NCI-H187 (cell line): Measurements from ENCODE around the gene PMEL.
A peak's percentile ranks its signal among the peaks of the same experiment; 100 is the strongest.
"Not testable (repeated sequence)": the region's sequence is repeated elsewhere in the genome, so short reads cannot be mapped to it uniquely, and the experiment has no call there.

Source experiments
- DNase-seq, 2 experiments: peaks; one replicate each; lab custom pipeline; 2025; lab: John Stamatoyannopoulos, UW

The PMEL gene

DNA sequence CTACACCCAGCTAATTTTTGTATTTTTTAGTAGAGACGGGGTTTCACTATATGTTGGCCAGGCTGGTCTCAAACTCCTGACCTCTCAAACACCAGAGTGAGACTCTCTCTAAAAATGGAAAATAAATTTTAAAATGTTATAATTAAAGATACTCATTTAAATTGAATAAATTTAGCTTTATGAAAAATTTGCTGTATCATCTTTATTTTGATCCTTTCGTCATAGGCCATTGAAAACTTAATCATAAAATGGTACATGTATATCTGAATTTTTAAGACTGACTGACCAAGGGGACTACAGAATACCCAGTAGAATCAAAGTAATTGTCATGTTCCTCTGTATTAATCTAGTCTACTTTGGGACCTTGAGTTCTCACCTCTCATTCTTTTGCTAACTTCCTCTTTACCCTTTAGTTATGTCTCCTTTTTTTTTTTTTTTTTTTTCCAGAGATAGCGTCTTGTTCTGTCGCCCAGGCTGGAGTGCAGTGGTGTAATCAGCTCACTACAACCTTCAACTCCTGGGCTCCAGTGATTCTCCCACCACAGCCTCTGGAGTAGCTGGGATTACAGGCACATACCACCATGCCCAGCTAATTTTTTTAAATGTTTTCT is 17.5 kb upstream of the PMEL start:
- no peak for DNase-seq

DNA sequence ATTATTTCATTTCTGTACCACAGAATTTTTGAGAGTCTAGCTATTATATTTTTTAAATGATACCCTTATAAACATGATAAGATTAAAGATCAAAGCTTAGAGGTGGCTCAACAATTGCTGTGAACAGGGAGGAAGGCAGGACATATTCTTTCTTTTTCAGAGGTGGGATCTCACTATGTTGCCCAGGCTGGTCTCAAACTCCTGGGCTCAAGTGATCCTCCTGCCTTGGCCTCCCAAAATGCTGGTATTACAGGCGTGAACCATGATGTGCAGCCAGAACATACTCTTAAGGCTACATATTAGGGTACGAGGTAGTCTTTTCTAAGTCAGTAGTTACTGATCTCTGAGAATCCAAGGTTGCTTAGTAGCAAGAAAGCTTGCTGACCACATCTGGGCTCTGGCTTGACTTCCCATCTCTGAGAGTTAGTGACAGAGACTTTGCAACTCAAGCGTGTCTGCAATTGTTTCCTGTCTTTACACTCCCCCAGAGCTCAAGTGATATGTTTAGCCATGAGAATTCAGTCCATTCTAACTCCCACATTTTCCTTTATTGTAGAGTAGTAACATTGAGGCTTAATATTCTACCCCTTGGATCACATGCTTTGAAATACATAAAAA is 16.6 kb upstream of the PMEL start:
- no peak for DNase-seq

DNA sequence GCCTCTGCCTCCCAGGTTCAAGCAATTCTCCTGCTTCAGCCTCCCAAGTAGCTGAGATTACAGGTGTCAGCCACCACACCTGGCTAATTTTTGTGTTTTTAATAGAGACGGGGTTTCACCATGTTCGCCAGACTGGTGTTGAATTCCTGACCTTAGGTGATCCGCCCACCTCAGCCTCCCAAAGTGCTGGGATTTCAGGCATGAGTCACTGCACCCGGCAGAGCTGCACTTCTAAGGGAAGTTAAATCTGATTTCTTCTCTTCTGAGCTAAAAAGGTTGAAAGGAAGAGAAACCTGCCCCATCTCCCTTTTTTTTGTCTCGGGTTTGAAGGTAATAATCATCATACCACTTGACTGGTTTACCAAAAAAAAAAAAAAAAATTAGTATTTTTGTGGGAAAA is 16.0 kb upstream of the PMEL start:
- DNase-seq: not testable (repeated sequence)

DNA sequence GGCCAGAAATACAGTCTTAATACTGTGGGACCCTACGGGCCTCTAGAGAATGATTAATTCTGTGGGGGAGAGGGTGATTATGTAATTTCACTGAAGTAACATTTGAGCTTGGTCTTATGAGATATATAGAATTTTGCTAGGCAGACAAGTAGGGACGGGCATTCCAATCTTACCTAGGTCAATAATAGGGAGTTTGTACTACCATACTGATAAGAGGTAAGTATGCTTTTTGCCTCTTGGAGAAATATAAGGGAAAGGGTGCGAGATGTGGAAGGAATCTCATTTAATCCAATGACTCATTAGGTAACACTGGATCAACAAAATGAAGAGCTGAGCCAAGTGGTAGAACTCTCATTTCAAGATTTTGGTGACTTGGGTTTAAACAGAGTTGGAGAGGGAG is 13.2 kb upstream of the PMEL start:
- no peak for DNase-seq

DNA sequence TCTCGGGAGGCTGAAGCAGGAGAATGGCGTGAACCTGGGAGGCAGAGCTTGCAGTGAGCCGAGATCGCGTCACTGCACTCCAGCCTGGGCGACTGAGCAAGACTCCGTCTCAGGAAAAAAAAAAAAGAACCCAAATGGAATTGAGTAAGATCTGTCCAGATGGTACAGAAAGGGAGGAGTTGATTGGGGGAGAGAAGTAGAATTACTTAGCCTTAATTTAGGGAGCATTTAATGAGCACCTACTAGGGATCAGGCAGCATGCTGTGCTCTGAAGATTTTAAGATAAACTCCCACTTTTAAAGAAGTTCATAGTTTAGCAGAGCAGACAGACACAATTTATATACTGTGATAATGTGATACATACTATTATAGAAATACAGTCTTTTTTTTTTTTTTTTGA is 12.6 kb upstream of the PMEL start:
- no peak for DNase-seq

DNA sequence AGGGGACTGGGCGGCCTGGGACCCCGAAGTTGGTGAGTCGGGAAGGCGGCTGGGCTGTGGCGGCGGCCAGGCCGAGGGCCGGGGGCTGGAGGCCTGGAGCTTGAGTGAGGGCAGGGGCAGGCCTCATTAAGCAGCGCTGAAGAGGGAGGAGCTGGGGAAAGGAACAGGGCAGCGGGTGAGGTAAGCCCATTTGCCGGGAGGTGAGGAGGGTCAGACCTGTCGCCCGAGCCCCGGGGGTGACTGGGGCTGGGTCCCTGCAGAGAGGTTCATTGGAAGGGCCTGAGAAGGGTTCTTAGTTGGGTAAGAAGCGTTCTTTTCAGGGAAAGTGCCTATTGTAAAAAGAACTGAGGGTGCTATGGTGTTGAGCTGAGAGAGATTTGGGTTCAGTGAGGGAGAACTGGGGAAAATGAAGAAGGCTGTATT is 8.5 kb upstream of the PMEL start:
- DNase-seq: no peak

DNA sequence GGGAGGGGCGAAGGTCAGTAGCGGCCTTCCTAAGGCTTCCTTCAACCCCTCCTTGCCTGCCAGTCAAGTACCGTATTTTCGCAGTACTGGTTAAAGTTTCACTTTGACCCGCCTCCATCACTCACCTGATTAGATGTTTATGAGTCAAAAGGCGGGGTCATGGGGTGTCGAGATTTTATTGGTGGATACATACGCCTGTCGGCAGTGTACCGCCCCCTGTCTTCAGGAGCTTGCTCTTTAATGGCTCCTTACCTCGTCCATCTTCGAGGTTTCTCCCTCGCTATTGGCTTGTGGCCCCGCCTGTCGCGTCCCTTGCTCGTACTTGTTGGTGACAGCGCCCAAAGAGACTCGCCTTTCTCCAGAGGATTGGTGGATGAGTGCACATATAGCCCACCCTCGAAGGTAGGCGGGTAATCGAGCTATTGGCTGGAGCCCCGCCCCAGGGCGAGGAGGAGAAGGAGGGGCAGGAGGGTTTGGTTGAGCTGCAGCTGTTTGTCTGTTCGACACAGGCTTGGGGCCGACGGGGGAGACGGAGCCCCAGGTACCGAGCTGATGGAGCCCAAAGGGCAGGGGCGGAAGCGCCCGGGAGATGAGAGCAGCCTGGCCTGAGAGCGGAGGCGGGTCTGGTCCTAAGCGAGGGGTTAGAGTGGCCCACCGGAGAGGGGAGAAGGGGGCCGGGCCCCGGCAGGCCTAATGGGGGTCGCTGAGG is 7.9 kb upstream of the PMEL start, which contains the start of gene RAB5B:
Gene RAB5B, plus strand, starts transcription at position 480 of the 709 bp plus-strand sequence. CDS start 12,883 bp downstream, outside the sequence.
- DNase-seq: peak; percentile 99 to 100

DNA sequence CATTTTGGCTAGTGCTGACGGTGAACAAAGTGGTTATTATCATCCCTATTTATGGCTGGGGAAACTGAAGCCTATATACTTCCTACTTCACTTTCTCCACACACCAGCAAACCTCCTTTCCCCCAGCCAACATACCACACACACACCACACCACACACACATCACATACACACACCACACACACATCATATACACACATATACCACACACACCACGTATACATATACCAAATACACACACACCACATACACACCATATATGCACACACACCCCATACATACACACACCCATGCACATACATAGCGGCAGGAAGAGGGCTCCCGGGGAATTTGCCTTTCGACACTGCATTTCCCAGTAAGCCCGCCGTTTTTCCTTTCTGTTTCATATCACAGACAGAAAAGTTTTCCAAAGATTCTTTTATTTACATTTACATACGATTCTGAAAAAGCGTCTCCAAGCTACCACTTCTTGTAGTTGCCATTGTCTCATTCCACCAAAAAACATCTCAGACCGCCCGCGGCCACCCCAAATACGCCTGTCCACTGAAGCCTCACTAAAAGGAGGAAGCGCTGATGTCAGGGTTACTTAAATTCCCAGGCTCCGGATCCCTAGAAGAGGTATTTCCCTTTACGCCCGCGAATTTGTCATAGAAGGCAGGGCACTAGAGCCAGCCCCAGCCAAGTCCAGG is 7.2 kb upstream of the PMEL start:
- DNase-seq: no peak

DNA sequence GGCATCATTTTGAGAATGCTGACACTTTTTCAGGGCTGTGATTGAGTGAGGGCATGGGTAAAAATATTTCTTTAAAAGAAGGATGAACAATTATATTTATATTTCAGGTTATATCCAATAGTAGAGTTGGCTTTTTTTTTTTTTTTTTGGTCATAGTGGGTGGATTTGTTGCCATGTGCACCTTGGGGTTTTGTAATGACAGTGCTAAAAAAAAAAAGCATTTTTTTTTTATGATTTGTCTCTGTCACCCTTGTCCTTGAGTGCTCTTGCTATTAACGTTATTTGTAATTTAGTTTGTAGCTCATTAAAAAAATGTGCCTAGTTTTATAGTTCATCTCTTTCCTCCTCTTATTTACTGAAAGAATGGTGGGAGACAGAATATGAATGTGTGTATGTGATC is 6.6 kb upstream of the PMEL start:
- no peak for DNase-seq

DNA sequence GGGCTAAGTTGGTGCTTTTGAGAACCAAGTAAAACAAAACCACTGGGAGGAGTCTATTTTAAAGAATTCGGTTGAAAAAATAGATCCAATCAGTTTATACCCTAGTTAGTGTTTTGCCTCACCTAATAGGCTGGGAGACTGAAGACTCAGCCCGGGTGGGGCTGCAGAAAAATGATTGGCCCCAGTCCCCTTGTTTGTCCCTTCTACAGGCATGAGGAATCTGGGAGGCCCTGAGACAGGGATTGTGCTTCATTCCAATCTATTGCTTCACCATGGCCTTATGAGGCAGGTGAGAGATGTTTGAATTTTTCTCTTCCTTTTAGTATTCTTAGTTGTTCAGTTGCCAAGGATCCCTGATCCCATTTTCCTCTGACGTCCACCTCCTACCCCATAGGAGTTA is 6.2 kb upstream of the PMEL start:
- no peak for DNase-seq

DNA sequence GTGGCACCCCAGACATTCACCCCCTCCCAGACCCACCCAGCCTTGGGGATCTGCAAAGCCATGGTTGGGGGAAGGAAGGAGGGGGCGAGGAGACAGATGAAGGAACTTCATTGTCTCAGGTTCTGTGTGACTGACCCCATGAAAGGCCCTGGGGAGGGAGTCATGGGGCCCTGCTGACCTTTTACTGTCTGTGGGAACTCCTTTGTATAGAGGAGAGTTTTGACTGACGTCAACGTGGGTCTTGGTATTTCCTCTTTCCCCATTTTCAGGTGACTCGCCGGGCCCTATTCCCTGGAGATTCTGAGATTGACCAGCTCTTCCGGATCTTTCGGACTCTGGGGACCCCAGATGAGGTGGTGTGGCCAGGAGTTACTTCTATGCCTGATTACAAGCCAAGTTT is 4.9 kb upstream of the PMEL start:
- DNase-seq: no peak

DNA sequence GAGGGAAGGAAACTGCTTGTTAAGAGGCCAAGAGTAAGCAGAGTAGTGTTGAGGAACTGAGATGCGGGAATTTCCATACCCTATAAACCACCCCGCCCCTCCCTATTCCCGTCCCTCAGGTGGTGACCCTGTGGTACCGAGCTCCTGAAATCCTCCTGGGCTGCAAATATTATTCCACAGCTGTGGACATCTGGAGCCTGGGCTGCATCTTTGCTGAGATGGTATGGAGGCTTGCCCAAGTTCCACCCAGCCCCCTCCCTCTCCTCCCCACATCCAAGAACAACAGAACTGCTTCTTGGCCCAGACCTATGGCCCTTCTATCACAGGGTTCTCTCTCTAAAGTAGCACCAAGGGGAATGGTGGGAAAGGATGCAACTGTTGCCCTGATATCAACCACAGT is 3.5 kb upstream of the PMEL start:
- DNase-seq: no peak

DNA sequence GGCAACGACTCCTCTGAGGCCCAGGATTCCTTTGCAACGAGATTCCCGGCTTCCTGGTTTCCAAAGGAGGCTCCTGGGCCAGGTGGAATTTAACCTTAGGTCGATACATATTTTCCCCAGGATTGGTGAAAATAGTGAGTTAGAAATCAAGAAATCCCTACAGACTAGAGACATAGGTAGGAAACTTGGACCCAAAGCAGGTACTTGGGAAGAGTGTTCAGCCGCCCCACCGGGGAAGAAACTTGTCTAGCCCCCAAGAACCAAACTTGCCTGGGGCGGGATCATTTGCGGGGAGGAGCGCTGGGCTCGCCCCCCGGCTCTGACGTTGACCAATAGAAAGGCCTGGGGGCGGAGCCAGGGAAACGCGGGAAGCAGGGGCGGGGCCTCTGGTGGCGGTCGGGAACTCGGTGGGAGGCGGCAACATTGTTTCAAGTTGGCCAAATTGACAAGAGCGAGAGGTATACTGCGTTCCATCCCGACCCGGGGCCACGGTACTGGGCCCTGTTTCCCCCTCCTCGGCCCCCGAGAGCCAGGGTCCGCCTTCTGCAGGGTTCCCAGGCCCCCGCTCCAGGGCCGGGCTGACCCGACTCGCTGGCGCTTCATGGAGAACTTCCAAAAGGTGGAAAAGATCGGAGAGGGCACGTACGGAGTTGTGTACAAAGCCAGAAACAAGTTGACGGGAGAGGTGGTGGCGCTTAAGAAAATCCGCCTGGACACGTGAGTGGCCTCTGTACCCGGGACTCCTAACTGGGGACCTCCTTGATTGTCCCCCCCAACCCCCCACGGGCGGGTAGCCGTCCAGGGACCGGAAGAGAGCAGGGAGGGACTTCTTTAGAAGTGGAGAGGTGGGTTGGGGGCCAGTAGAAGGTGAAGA is 803 bp upstream of the PMEL start, which contains the start of gene CDK2:
Gene CDK2, plus strand, starts transcription at position 423 of the 874 bp plus-strand sequence. Its CDS starts 179 bp downstream, at position 602.
- DNase-seq: peak; percentile 62 to 84

DNA sequence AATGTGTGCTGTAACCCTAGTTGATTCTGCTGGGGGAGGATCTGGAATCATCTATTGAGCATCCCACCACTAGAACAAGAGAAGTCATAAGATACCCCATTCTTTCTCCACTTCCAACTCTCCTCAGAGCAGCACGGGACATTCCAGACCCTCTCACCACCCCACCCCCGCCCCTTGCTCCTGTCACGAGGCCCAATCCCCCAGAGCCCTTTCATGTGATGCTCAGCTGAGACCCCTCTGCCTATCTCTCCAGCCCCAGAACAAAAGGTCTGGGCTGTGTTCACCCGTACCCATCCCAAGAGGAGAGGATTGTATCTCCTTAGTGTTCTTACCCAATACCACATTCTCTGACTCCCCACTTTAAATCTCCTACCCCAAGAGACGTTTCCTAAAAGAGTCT is 602 bp downstream of the PMEL start:
- DNase-seq: no peak

DNA sequence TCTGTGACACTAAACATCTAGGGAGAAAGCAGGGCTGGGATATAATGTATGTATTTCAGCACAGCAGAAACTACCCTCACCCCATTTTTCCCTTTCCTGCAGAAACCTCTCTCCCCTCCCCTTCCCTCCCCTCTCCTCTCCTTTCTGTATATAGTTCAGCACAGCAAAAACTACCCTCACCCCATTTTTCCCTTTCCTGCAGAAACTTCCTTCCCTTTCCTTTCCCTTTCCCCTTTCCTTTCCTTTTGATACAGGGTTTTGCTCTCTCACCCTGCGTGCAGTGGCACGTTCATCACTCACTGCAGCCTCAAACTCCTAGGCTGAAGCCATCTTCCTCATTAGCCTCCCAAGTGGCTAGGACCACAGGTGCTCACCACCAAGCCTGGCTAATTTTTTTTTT is 2.1 kb downstream of the PMEL start:
- no peak for DNase-seq

DNA sequence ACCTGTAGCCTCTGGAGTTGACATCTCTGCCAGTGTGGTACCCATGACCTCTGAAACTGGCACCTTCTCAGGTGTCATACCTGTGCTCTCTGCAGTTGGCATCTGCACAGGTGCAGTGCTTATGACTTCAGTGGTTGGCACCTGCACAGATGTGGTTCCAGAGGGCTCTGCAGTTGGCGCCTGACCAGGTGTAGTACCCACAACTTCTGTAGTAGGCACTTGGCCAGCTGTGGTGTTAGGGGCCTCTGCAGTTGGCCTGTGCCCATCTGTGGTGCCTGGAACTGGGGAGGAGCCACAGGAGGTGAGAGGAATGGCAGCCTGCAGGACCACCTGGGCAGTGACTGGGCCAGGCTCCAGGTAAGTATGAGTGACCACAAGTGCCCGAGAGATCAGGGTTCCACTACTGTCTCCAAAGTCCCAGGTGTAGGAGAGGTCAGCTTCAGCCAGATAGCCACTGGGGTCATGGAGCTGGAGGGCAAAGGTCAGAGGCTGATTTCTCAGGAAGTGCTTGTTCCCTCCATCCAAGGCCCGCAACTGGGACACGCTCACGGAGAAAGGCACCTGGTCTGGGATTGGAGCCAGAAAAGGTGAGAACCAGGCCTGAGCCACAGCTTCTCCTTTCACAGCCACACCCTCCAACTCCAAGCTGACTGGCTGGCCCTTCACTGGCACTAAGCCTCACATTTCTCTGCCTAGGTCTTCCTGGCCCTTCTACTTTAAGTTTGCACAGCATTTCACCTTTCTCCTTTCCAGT is 8.6 kb downstream of the PMEL start:
- DNase-seq: no peak

DNA sequence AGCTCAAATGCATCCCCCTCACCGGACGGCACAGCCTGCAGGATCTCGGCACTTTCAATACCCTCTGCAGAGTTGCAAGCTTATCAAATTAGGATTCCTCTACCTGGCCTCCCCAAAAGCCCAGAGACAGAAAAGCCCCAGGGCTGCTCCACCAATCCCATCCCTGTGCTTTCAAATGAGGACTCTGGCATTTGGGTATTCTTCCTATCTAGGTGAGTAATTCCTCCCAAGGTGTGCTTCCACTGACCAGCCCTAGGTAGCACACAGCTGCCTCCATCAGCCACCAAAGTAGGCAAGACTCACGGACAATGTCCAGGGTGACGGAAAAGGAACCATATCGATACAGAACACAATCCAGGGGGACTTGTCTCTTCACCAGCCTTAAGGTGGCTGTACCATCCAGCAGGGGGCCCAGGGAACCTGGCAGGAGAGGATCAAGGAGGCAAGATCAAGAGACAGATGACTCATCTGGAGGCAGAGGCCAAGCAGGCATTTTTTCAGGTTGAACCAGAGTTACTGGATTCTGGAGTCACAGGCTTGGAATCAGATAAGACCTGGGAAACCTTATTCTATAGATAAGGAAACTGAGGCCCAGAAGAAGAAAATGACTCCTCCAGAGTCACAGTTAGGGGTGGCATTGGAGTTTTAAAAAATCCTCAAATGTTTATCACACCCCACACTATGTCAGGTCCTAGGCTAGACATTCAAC is 9.9 kb downstream of the PMEL start:
- no peak for DNase-seq

DNA sequence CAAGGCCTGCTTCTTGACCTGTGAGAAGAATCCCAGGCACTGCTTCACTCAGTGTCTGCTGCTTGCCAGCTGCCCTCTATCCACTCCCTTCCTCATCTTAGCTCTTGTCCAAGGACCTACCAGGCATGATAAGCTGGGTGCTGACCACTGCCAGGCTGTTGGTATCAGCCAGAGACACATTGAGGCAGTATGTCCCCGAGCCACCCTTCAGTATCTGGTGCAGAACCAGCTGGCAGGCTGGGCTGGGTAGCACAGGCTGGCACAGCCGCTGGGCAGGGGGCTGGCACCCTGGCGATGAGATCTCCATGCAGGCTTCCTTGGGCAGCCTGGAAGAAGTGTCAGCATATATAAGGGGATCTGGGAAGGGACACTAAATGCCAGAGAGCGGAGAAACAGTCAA is 10.5 kb downstream of the PMEL start:
- no peak for DNase-seq

DNA sequence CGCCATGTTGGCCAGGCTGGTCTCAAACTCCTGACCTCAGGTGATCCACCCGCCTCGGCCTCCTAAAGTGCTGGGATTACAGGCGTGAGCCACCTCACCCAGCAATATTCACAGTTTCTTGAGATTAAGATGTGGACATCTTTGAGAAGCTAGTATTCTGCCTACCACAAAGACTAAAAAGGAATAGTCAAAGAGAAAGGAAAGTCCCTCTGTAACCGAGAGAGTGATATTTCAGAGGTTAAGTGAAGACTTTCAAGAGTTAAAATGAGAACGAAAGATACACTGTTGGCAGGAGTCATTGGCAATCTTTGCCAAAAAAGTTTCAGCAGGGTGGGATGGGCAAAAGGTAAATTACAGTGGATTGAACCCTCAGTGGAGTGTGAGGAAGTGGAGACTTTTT is 19.3 kb downstream of the PMEL start:
- no peak for DNase-seq

DNA sequence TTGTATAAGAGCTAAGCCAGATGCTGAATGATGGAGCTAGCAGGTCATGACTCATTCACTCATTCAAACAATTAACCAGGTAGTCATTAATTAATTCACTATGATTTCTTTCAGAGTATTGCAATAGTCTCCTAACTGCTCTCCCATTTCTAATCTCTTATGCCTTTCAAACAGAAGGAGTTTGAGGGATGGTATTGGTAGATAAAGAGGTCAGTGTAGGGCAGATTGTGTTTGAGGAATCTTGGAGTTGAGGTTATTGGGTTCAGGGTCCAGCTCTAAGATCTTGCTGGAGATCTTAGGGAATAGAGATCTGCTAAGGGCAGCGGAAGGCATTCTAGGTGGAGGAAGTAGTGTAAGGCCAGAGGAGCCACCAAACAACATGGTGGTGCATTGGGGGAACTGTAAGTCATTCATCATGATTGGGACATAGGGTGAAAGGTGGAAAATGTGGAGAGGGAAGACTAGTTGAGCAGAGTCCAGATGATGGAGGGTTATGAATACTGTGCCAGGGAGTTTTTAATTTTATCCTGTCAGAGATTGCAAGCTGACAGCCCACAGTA is 23.2 kb downstream of the PMEL start:
- no peak for DNase-seq
